NOMO-1 treated with DMSO at 0.1 percent for 48 hours (cell line): ENCODE measurements around the gene SLAMF1.
A peak's percentile ranks its signal among the peaks of the same experiment; 100 is the strongest.
"Not testable (repeated sequence)": the region's sequence is repeated elsewhere in the genome, so short reads cannot be mapped to it uniquely, and the experiment has no call there.

Source experiments
- DNase-seq: peaks from one replicate; lab custom pipeline; 2025; ENCODE audit not compliant: unreplicated experiment; lab: John Stamatoyannopoulos, UW

Gene SLAMF1

GRCh38 chr1:160665330-160666078, 18.7 kb upstream of the SLAMF1 start:
- peak; percentile 75 for DNase-seq

DNA sequence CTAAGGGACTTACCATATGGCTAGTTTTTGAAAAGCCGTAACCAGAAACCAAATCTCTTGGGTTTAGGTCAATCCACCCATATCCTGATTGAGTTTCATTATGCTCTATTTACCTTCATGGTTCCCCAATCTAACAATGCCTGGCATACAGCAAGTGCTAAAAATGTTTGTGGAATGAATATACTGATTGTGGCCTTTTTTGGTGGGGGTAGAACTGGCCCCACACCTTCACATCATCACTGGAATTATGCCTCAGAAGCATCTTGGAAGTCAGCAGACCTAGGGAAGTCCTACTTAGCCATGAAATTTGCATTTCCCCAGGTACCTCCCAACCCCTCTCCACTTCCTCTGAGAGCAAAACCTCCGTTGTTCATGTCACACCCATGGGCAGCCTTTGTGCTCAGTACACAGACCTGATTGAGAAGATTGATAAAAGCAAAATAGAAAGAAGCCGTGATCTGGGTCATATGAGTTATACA, 17.8 kb upstream of the SLAMF1 start:
- no peak for DNase-seq

GRCh38 chr1:160662910-160663309, 16.1 kb upstream of the SLAMF1 start:
- DNase-seq, result peak; percentile 5

- DNase-seq, result no peak
Observed at GRCh38 chr1:160659566-160659965, 12.7 kb upstream of the SLAMF1 start.

DNA sequence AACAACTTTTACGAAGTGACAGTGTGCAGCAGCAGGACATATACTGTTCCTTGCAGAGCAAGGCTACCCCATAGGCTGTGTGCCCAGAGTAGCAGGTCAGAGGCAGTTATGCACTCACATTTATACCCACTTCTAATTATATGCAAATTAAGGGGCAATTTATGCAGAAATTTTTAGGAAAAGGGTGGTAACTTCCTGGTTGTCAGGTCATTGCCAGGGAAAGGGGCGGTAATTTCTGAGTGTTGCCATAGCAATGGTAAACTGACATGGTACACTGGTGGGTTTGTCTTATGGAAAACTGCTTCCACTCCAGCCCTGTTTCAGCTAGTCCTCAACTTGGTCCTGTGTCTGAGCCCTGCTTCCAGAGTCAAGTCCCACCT, 12.0 kb upstream of the SLAMF1 start:
- no peak for DNase-seq

- no peak for DNase-seq
Observed at GRCh38 chr1:160658162-160658813, 11.4 kb upstream of the SLAMF1 start.

GRCh38 chr1:160657250-160657781, 10.5 kb upstream of the SLAMF1 start:
- peak; percentile 68 for DNase-seq

DNA sequence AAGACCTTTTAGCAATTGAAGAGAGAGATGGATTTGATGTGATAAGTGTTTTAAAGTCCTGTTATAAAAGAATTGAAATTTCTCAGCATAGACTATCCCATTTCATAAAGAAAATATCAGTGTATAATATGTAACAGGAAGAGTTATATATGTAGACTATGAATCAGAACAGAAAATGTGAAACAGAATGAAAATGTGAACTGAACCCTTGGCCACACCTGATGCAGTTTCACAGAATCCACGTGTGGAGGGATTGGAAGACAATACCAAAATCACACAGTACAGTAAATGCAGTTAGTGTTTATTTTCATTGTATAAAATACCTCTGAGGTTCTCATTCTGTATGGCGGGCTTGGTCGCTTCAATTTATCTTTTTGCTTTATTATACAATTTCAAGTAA, 9.9 kb upstream of the SLAMF1 start:
- DNase-seq, result no peak

DNA sequence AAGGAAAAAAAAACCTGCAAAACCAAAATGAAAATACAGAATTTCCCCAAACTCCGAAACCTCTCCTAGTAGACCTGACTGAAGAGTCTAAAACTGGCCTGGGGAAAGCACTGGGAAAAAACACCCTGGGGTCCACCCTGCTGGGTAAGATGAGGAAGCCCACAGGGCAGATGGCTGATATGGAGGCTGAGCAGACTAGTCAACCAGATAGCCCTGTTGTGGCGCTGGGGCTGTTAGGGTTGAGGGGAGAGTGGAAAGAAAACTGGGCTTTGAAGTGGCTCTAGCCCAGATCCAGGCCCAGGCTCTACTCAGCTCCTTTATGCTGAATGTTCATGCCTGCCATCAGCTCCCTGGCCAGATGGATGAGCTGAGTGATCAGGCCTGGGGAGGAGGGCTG, 6.8 kb upstream of the SLAMF1 start:
- no peak for DNase-seq

DNA sequence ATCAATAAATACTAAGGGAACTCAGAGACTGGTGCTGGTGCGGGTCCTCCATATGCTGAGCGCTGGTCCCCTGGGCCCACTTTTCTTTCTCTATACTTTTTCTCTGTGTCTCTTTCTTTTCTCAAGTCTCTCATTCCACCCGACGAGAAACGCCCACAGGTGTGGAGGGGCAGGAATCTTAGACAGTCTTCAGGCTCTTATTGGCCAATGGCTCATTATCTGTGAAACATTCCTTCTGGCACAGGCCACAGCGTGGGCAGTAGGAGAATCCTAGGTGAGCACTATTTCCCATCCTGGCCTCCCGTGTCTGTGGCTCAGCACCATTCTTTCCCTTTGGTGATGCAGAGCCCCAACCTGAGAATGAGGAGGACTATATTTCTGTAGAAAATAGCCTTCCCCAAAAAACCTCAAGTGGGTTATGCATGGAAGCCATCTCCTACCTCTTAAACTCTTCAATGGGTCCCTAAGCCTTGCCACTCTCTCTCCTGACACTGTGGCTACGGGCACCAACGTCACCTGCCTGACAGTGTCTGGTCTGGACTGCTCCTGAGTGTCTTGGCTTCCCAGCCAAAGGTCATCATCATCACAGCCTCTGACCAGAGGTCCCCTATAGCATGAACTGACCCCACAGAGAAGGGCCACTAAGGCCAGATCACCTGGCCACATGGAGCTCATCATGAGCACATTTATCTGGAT, 6.2 kb upstream of the SLAMF1 start:
- DNase-seq, result no peak

DNA sequence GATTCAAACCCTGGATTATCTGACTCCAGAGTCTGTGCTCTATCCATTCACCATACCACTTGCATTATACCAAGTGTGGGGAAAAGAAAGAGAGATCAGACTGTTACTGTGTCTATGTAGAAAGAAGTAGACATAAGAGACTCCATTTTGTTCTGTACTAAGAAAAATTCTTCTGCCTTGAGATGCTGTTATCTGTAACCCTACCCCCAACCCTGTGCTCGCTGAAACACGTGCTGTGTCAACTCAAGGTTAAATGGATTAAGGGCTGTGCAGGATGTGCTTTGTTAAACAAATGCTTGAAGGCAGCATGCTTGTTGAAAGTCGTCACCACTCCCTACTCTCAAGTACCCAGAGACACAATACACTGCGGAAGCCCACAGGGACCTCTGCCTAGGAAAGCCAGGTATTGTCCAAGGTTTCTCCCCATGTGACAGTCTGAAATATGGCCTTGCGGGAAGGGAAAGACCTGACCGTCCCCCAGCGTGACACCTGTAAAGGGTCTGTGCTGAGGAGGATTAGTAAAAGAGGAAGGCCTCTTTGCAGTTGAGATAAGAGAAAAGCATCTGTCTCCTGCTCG, 5.3 kb upstream of the SLAMF1 start:
- DNase-seq, result not testable (repeated sequence)

GRCh38 chr1:160651433-160652064, 4.7 kb upstream of the SLAMF1 start:
- DNase-seq, result no peak

- no peak for DNase-seq
Observed at GRCh38 chr1:160647329-160647720, 481 bp upstream of the SLAMF1 start.

DNA sequence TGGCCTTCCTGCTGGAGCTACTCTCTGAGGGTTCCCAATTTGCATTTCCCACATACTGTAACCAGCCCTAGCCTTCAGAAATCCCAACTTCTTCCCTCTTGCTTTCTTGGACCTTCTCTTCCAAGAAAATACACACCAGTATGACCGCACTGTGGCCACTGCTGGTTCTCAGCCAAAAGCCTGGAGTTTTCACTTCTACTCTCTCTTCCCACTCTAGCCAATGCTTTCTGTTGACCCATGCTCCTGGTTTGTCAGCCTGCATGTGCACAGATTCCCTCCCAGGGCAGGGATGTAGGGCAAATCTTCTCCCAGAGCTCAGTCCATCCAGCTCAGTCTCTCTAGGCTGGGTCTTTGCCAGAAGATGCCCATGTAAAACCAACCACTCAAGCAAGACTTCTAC, 664 bp downstream of the SLAMF1 start:
- DNase-seq, result no peak

DNA sequence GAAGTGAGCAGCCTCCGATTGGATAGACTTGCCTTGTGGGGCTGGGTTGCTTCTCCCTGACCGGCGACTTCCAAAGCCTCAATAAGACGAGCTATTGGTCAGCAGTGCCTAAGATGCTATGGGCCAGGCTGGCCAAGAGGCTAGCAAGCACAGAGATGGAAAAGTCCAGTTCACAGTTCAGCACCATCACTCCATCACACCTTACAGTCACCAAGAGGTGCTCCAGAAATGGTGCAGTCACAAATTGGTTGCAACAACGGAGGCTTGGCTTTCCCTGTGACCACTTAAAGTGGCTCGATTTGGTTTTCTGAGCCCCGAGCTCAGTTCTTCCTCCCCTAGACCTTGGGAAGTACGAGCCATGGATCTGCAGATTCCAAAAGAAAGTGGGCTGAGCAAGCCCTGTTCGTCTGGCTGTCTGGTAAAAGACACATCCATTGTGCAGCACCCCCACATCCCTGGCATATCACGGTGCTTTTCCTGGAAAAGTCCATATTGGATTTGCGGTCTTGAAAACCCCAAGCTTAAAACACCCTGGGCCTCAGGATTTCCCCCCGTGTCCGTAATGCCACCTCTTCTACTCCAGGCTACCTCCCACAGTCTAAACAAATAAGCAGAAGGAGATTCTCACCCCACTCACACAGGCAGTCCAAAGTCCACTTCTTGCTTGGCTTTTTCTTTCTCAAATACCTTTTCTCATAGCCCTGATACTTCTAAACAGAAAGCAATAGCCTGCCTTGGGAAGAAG, 1.3 kb downstream of the SLAMF1 start:
- peak; percentile 8 for DNase-seq

DNA sequence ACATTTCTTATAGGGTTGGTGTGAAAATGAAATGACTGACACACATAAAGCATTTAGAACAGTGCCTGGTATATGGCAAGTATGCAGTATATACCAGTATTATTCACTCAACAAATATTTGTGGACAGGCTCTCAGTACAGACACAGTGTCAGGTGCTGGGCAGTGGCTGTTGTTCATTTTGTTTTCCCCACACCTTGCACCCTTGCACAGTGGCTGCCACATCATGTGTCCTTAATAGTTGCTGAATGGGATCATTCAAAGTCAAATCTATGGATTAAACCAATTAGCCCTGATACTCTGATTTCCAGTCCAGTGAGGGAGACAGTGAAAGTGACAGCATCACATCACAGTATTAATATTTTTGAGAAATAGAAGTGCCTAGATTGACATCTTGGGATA, 2.4 kb downstream of the SLAMF1 start:
- DNase-seq, result no peak

GRCh38 chr1:160643138-160643537, 3.7 kb downstream of the SLAMF1 start:
- DNase-seq, result no peak

DNA sequence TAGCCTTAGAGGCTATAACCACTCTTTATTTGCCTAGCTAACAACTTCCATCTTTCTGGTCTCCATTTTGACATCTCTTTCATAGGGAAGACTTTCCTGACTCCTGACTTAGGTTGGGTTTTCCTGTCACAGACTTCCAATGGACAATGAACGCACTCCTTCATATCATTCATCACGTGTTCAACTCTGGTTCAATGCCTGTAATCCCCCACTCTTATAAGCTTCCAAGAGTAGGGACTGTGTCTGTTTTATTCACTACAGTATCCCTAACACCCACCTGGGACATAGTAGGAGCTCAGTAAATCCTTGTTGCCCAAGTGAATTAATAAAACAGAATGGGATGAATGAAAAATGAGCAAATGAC, 4.6 kb downstream of the SLAMF1 start:
- no peak for DNase-seq

DNA sequence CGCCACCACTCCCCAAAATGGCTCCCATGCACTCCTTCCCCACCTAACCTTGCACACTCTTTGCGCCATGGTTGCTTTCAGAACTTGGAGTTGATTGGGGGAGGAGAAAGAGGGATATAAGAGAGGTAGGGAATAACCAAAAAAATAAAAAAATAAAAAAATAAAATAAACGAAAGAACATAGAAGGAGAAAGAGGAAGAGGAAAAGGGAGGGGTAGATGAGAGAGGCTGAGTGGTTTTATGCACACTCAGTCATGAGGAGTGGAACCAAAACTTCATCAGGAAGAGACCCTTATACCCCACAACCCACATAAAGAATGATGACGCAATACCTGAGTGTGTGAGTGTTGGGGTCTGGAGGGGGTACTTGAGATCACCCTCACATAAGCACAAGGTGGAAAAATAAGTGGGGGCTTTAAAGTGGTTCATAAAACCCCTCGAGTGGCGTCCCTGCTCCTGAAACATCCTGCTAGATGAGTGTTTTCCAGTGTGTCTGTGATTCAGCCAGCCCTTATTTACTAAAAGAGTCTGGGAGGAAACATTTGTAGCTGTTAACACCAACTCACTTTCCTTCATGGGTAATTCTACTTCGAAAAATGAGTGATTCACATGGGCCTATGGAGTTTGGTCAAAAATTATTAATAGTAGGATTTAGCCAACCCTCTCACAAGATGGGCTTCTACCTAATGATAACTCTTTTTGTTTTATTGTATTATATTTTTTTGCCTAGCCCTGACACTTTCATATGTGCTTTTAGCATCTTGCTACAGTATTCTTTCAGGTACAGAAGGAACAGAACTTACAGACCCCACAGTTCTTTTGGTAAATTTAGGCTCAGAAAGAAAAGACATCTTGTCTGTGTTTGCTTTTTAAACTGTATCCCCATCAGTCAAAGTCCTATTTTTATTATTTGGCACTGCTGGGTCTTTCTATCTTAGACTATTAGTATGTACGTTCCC, 5.2 kb downstream of the SLAMF1 start:
- peak; percentile 65 for DNase-seq
